COLO668 (cell line): ENCODE measurements around the gene POLD4.

Experiments
- DNase-seq: peaks from one replicate; lab custom pipeline; 2025; ENCODE audit not compliant: unreplicated experiment; lab: John Stamatoyannopoulos, UW

POLD4 gene

GRCh38 chr11:67317888-67318555 is 35.3 kb downstream of the POLD4 start:
- peak; percentile 62 for DNase-seq

GRCh38 chr11:67317205-67317887 is 36.0 kb downstream of the POLD4 start:
- DNase-seq: peak; percentile 97

GRCh38 chr11:67316882-67317204 is 36.5 kb downstream of the POLD4 start:
- no peak for DNase-seq

GRCh38 chr11:67315325-67315909 is 37.9 kb downstream of the POLD4 start:
- DNase-seq: no peak

GRCh38 chr11:67314218-67314617 is 39.1 kb downstream of the POLD4 start:
- DNase-seq: no peak

- no peak for DNase-seq
Measured at GRCh38 chr11:67313125-67313890, 40.0 kb downstream of the POLD4 start.

GRCh38 chr11:67312187-67313021 is 40.9 kb downstream of the POLD4 start:
- DNase-seq: no peak

- DNase-seq: no peak
Measured at GRCh38 chr11:67311556-67312082, 41.7 kb downstream of the POLD4 start.

GRCh38 chr11:67311051-67311555 is 42.2 kb downstream of the POLD4 start:
- DNase-seq: no peak

- DNase-seq: no peak
Measured at GRCh38 chr11:67310246-67311050, 42.9 kb downstream of the POLD4 start.

- DNase-seq: no peak
Measured at GRCh38 chr11:67309661-67310061, 43.7 kb downstream of the POLD4 start.

- no peak for DNase-seq
Measured at GRCh38 chr11:67309166-67309565, 44.2 kb downstream of the POLD4 start.

- DNase-seq: no peak
Measured at GRCh38 chr11:67308031-67308866, 45.1 kb downstream of the POLD4 start.

- DNase-seq: no peak
Measured at GRCh38 chr11:67307545-67308001, 45.8 kb downstream of the POLD4 start.

- no peak for DNase-seq
Measured at GRCh38 chr11:67306769-67307544, 46.4 kb downstream of the POLD4 start.

GRCh38 chr11:67304511-67305113 is 48.7 kb downstream of the POLD4 start:
- DNase-seq: peak; percentile 28

GRCh38 chr11:67303835-67304411 is 49.4 kb downstream of the POLD4 start:
- peak; percentile 44 for DNase-seq
